Stimulated activated CD4-positive, alpha-beta T cell treated with anti-CD3 and anti-CD28 coated beads, Interleukin-2, amount 100 ng/mL, for 24 hours (primary cell): ENCODE measurements around the gene SPAG9.
"Not testable (repeated sequence)": the region's sequence is repeated elsewhere in the genome, so short reads cannot be mapped to it uniquely, and the experiment has no call there.

Source experiments
- DNase-seq, 2 donors: peaks; one replicate each; pipeline ENCODE4 v3.0.0-alpha.2; 2020

Gene SPAG9

DNA sequence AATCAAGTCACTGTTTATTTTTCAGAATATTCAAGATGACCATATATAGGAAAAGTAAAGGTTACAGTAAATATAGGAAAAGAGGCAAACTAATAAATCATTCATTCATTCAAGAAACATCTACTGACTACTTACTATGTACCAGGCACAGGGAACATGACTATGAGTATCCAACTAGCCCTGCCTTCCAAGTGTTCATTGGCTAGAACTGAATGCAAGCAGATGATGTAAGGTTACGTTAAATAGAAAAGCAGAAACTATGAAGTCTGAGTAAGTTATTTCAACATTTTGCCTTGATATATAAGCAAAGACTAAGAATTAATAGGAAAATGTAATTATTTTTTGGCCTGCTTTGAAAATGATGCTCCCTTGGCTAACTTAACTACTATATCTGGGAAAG lies 36.7 kb downstream of the SPAG9 start:
- DNase-seq = no peak

GRCh38 chr17:51083364-51083763 lies 37.3 kb downstream of the SPAG9 start:
- not testable (repeated sequence) for DNase-seq

GRCh38 chr17:51079049-51079448 lies 41.6 kb downstream of the SPAG9 start:
- no peak for DNase-seq

DNA sequence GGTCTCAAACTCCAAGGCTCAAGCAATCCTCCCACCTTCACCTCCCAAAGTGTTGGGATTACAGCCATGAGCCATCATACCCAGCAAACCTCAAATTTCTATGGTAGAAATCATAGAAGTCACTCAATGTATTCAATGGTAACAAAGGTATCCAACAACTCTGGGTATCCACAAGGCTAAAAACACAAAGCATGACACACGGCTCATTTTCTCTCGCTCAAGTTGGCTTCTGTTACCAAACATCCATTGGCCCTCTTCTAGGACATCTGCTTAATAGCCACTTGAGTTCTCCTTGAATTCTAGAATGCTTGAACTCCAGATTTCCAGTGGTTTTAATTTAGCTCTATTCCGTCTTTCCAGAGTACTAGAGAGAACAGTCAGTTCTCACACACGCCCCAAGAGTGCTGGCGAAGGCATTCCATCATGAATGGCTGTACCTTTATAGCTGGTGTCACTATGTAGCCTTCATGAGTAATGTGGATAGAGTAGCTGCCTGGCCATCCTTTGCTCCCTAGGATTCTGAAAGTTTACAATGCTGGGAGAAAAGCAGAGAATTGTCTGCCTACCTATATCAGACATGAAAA lies 42.6 kb downstream of the SPAG9 start:
- DNase-seq = no peak

GRCh38 chr17:51076821-51077220 lies 43.8 kb downstream of the SPAG9 start:
- DNase-seq = no peak

- DNase-seq = no peak
Observed at GRCh38 chr17:51071556-51071955, 49.1 kb downstream of the SPAG9 start.

DNA sequence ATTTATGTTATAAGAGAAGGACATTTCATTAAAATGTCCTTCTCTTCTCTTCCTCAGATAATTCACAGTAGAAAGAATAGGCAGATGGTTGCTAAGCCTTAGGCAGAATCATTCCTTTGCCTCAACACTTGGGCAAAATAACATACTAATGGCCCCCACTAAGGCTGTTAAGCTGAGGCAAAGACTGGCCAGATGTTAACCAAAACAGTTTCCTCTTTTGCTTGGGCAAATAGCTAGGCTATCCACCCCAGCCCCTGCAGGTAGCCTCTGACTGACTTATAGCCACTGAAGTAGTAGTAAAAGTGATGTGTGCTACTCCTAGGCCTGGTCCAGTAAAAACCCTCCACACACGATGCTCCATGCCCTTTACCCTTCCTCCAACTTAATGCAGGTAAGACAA lies 55.2 kb downstream of the SPAG9 start:
- no peak for DNase-seq

GRCh38 chr17:51064061-51064735 lies 56.5 kb downstream of the SPAG9 start:
- no peak for DNase-seq

- no peak for DNase-seq
Observed at GRCh38 chr17:51060396-51060795, 60.3 kb downstream of the SPAG9 start.

DNA sequence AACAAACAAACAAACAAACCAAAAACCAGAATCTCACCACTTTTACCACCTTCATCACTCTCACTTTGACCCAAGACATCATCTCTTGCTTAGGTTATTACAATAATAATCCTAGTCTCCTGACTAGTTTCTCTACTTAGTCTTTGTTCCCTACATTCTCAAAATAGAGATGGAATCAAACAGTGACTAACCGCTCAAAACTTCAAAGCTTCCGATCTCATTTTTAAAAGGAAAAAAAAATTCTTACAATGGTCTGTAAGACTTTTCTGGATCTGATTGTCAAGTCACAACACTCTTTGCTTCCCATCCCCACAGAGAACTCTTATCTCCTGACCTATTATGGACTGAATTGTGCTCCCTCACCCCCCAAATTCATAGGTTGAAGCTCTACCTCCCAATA lies 60.9 kb downstream of the SPAG9 start:
- no peak for DNase-seq

GRCh38 chr17:51057534-51057933 lies 63.1 kb downstream of the SPAG9 start:
- DNase-seq = no peak

DNA sequence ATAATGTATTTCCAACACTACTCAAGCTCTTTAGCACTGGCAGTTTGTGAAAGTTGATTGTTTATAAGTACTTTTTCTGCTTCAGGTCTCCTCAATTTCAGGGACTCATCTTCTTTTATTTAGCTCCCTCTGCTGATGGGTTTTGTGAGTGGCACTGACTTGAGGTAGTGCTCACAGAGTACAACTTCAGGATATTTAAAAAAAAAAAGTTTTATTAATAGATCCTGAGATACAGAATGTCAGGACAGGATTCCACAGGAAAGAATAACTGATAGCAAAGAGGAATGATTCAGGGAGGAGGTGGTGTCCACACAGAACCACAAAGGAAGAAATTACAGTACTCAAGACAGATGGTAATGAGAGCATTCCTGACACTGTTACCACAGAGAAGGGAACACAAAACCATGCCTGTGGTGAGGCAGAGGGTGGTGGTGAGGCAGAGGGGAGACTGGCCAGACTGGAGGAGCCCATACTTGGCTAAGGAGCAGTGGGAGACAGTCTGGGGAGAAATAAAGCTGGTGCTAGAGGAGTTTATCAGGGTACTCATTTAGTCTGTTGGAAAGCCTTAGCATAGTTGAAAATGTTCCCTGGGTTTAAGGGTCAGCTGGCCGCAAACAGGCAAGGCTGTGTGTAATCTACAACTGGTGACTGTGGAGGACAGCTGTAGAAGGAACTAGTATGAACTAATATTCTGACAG lies 63.7 kb downstream of the SPAG9 start:
- DNase-seq = no peak

DNA sequence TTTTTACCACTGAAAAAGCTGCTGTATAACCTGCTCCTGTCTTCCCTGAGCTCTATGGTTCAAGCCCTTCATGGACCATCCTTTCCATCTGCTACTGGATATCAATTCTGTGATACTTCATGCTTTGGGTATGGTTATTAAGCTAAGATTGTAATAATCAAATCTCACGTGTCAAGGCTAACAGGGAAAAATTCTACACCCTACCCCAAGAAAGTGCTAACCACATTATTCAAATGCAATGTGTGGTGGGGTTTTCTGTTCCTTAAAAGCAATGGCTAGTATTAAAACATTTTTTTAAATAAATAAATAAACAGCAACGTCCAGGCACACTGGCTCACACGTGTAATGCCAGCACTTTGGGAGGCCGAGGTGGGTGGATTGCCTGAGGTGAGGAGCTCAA lies 65.9 kb downstream of the SPAG9 start:
- DNase-seq = no peak

DNA sequence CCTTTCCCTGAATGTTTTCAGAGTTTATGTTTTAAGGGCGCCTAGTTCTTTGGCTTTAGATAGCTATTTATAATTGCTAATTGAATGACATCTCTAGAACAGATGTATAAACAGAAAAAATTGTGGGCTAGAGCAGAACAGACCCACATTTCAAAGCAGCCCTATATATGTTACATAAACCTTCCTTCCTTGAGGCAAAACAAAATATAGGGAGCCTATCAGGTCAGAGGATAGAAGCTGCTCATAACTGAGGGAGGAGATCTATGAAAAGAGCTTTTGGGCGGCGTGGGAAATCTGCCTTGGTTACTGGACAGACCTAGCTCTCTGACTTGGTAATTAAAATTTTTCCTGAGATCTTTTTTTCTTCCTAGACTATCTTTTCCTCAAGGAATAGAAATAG lies 68.4 kb downstream of the SPAG9 start:
- DNase-seq = no peak

- DNase-seq = no peak
Observed at GRCh38 chr17:51050291-51051033, 70.2 kb downstream of the SPAG9 start.

GRCh38 chr17:51046514-51047384 lies 73.9 kb downstream of the SPAG9 start:
- DNase-seq = no peak

DNA sequence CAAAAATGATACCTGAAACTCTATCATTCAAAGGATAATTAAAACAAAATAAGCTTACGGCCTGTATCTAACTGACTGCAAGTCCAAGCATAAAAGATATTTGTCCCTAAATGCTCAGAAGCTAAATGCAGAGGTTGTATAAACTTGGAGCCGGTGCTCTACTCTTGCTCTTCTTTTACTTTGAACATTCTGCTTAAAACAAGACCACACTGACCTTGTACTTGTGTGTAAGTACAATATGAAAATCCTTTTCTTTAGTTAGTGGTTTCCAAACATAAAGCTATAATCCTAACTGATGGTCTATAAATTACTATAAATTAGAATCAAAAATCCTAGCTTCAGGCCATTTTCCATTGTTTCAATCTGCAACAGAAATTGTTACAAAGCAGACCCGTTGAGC lies 74.6 kb downstream of the SPAG9 start:
- DNase-seq = no peak

- no peak for DNase-seq
Observed at GRCh38 chr17:51045621-51046020, 75.0 kb downstream of the SPAG9 start.

- no peak for DNase-seq
Observed at GRCh38 chr17:51044976-51045375, 75.7 kb downstream of the SPAG9 start.

DNA sequence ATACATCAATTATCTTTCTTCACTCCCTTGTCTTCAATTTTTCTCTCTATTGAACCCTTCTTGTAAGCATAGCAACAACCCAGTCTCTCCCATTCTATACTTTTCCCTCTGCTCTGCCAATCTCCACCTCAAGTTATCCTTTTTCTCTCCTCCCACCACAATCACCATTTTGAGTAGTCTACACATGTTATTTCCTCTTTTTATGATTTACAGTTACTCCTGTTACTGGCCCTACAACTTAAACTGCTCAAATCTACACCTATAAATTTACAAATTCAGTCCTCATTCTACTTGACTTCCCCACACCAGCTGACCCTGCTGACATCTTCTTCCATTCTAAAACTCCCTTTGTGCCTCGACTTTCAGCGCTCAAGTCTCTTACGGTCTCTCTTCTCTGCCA lies 84.6 kb downstream of the SPAG9 start:
- no peak for DNase-seq

GRCh38 chr17:51035431-51035830 lies 85.2 kb downstream of the SPAG9 start:
- DNase-seq = no peak

DNA sequence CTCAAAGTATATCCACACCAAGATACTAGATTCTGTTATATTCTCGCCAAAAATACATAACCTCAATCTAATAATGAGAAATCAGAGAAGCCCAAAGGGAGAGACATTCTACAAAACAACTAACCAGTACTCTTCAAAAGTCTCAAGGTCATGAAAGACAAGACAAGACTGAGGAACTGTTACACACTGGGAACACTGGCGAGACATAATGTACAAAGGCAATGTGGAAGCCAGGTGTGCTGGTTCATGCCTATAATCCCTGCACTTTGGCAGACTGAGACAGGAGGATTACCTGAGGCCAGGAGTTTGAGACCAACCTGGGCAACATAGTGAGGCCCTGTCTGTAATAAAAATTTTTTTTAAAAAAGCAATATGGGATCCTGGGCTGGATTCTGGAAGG lies 85.9 kb downstream of the SPAG9 start:
- no peak for DNase-seq

- DNase-seq = no peak
Observed at GRCh38 chr17:51032850-51033249, 87.8 kb downstream of the SPAG9 start.
